COLO829 (cell line): Measurements from ENCODE around the gene ZCCHC14.
"Not testable (repeated sequence)": the region's sequence is repeated elsewhere in the genome, so short reads cannot be mapped to it uniquely, and the experiment has no call there.

Source experiments
- DNase-seq: peaks from one replicate; pipeline ENCODE4 v3.0.0; 2012; ENCODE audit warnings: low spot score

Gene ZCCHC14

DNA sequence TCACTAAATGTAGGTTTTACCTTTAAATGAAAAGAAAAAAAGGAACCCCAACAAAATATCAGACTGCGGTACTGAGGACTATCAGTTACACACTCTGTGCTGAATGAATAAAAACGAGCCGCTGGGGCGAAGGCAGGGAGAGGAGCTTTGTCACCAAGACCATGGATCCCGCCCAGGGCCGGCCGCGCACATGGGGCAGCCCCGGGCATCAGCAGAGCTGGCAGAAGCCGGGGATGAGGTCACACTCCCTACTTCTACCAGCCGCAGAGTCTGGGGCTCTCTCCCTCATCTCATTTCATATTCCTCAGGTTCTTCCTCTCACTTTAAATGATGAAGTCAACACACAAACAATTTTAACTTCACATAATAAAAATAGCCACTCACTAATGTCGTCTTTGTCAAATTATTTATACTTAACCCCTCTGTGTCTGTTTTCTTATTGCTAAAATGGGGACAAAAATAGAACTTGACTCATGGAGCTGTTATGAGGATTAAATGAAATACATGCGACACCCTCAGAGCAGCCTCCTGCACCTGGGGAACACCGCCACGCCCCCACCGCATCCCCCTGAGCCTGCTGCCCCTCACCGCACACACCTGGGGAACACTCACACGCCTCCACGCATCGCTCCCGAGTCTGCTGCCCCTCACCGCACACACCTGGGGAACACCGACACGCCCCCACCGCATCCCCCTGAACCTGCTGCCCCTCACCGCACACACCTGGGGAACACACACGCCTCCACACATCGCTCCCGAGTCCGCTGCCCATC lies 15.4 kb downstream of the ZCCHC14 start:
- DNase-seq = not testable (repeated sequence)

DNA sequence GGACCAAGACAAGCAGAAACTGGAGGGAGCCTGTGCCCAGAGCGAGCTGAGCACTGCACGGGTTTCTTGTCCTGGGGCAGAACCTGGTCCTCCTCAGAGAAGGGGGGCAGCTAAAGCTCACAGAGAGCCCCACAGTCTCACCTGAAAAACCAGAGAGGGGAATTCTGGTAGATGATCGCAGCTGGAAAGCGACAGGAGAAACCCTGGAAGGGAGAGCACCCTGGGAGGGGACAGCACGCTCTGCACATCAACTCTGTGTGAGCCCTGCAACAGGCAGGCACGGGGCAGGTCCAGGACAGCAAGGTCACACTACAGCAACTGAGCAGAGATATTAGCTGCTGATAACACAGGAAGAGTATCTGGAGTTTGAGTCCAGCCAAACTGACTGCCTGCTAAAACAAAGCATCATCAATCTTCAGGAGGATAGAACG lies 18.2 kb downstream of the ZCCHC14 start:
- DNase-seq = no peak

DNA sequence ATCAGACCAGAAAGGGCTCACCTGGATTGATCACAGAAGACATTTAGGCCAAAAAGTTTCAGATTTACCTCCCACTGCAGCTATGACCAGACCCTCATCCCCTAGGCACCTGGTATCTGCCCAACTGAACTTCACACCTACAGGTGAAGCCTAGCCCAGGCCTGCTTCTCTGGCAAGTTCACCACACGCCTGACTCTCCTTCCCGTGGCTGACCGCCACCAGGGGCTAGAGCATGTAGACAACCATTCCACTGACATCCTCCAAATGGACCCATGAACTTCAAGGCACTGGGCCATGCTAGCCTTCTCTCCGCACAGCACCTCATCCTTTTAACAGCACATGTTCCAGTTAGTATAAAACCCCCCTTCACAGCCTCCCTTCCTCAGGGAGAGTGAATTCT lies 18.8 kb downstream of the ZCCHC14 start:
- DNase-seq = no peak

DNA sequence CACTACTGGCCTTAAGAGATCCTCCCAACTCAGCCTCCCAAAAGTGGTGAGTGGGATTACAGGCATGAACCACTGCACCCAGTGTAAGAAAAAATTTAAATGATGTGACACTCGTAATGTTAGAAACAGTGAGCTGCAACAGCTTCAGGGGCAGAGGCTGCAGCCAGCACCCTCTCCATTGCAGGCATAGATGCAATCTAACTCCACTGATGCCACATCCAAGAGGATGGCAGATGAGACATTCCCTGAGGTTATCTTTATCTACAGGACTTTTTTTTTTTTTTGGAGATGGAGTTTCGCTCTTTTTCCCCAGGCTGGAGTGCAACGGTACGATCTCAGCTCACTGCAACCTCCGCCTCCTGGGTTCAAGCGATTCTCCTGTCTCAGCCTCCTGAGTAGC lies 19.9 kb downstream of the ZCCHC14 start:
- DNase-seq = no peak

DNA sequence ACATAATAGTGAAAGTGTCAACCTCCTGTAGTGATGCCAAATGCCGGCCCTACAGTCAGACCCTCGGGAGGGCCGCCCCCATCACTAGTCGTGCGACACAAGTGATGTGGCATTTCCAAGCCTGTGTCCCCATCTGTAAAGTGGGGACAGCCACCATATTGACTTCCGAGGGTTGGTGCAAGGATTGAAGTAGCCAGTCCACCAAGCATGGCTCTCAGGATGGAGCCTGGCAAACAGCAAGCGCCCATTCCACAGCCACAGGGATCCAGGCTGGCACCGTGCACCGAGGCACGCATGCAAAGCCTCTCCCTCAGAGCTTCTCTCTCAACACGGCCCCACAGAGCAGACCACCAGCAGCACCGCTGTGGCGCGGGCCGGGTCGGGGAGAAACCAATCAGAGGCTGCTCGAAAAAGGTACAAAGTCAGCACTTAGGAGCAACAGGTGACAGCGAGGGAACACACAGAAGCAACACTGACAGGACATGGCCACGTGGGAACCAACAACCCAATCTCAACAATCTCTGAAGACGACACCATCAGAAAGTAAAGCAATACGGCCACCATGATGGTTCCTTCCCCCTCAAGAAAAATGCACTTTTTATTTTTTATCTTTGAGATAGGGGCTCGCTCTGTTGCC lies 20.6 kb downstream of the ZCCHC14 start:
- DNase-seq = no peak

GRCh38 chr16:87471278-87472141 lies 21.3 kb downstream of the ZCCHC14 start:
- no peak for DNase-seq

DNA sequence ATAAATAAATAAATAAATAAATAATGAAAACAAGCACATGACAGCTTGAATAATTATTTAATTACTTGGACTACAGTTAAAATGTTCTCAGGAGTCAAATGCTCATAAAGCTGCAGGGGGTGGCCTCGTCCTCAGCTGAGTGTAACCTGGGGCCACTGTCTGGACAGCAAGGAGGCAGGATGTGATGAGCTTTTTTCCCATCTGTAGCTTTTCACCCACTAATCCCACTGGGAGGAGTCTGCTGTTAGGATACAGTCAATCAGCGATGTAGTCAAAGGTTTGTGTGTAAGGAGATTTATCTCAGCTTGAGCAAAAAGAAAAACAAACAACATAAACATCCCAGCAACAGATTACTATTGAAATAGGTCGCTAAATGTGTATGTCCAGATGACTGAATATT lies 22.5 kb downstream of the ZCCHC14 start:
- no peak for DNase-seq

GRCh38 chr16:87469169-87469568 lies 23.7 kb downstream of the ZCCHC14 start:
- no peak for DNase-seq

DNA sequence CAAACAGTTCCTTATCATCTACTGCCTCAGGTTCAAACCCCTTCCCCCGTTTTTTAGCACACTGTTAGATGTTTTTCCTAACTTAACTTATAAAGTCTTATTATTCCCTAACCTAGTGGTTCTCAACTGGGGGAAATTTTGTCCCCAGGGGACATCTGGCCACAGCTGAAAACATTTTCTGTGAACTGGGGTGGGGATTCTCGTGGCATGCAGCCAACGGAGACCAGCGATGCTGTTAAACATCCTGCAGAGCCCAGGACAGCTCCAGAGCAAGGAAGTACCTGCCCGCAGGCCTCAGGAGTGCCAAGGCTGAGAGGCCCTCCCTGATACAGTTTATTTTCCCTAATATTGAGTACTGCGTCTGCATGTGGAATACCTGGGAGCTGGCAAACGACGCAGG lies 24.3 kb downstream of the ZCCHC14 start:
- no peak for DNase-seq

DNA sequence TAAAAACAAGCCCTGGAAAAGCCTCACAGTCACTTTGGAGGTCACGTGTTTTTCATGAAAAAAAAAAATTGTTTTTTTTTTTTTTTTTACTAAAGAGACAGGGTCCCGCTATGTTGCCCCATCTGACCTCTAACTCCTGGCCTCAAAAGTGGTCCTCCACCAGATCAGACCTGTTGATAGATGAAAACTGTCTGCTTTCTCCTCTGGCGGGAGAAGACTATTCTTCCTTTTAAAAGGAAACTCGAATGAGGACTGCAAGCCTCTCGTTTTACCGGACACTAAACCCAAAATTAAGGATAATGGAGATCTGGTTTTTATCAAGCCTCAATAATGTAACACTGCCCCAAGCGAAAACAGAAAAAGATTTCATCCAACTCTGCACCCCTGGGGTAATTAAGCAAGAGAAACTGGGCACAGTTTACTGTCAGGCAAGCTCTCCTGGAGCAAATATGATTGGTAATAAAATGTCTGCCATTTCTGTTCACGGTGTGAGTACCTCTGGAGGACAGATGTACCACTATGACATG lies 25.8 kb downstream of the ZCCHC14 start:
- DNase-seq = no peak

DNA sequence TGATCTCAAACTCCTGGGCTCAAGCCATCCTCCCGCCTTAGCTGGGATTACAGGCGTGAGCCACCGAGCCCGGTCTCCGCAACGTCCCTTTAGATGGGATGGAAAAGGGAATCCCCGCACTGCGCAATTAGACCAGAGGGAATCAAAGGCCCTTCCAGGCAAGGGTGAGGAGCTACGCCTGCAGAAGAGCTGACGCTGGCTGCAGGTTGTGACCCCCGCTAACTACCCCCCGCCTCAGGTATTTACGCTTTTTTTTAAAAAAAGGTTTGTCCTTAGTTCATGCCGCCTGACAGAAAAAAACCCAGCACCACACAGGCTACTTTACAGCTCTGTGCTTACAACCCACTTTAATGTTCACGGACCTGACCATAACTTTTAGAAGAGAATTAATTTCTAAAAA lies 26.9 kb downstream of the ZCCHC14 start:
- no peak for DNase-seq

DNA sequence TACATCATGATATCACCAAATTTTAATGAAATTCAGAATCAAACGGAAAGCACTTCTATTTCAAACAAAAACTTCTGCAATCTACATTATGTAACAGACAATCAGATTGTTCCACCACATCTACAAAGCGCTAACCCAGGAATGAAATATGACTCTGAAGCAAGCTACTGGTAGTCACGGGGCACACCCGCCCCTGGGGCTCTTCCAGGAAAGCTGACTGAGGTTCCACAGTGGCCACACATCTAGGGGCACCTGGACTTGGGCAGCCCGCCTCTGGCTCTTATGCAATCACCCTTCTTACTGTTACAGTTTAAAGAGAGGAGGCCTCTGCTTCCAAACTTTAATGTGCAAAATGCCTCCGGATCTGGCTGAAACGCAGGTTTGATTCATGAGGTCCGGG lies 27.5 kb downstream of the ZCCHC14 start:
- DNase-seq = peak; percentile 47

- DNase-seq = peak; percentile 40
Measured at GRCh38 chr16:87464691-87465300, 28.0 kb downstream of the ZCCHC14 start.

DNA sequence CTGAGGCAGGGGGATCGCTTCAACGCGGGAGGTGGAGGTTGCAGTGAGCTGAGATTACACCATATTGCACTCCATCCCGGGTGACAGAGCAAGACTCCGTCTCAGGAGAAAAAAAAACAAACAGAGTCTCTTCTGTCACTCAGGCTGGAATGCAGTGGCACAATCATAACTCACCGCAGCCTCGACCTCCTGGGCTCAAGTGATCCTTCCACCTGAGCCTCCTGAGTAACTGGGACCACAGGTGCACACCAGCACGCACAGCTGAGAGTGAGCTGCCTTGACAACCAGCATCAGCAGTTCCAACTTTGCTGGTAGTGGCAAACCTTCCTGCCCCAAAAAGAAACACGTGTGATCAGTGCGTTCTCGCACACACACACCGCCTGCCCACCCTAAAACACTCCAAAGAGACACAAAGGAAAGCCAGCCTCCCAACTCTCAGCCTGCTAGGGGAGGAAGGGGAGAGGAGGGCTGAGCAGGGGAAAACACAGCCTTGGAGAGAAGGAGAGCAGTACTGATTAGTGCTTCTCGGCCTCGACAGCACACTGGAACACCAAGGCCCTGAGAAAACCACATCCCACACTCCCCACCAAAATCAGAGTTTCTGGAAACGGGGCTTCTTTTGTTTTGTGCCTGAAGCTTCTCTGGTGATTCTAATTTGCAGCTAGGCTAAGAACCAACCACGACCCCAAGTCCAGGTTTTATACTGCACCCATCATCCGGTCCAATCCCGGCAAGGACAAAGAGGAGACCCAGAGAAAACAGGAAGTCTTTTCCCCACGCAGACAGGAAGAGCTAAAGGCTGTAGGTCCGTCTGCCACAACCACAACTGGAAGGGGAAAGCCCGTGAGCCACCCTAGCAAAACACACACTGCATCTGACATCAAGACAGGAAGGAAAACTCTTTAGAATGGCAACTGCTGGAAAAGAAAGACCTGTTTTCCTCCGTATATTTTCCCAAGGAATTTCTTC lies 28.8 kb downstream of the ZCCHC14 start:
- DNase-seq = peak; percentile 35

GRCh38 chr16:87461466-87461991 lies 31.3 kb downstream of the ZCCHC14 start:
- peak; percentile 45 for DNase-seq

GRCh38 chr16:87460936-87461335 lies 31.9 kb downstream of the ZCCHC14 start:
- DNase-seq = no peak

- no peak for DNase-seq
Measured at GRCh38 chr16:87459833-87460232, 33.0 kb downstream of the ZCCHC14 start.

GRCh38 chr16:87459027-87459426 lies 33.8 kb downstream of the ZCCHC14 start:
- DNase-seq = no peak

GRCh38 chr16:87458424-87458915 lies 34.4 kb downstream of the ZCCHC14 start:
- DNase-seq = no peak

GRCh38 chr16:87457709-87458423 lies 35.0 kb downstream of the ZCCHC14 start:
- peak; percentile 94 for DNase-seq
